H9 (cell line): ENCODE results near the gene RPE65. TPM values are rescaled to one million over a fixed set of nuclear protein-coding genes. Genes with fewer than 3 reads are reported as not detected.

Source experiments
- DNase-seq: peaks from one replicate; pipeline ENCODE4 v3.0.0-alpha.2; 2017
- H2AFZ ChIP-seq: one replicate; pipeline ENCODE4 v1.6.1; 2013; ENCODE audit warnings: mild to moderate bottlenecking, low read length, control low read depth, moderate library complexity
- H2AK5ac ChIP-seq: 2 replicates; pipeline ENCODE4 v1.6.1; 2013; ENCODE audit warnings: low read length, control low read depth, mixed read lengths; ENCODE audit not compliant: insufficient read length
- H2BK120ac ChIP-seq: one replicate; pipeline ENCODE4 v1.6.1; 2013; ENCODE audit warnings: low read depth, mild to moderate bottlenecking, low read length, control low read depth, inconsistent platforms; ENCODE audit not compliant: poor library complexity, severe bottlenecking
- H2BK12ac ChIP-seq: 2 replicates; pipeline ENCODE4 v1.6.1; 2013; ENCODE audit warnings: low read length, control low read depth, mixed read lengths, low read depth; ENCODE audit not compliant: insufficient read length
- H2BK15ac ChIP-seq: 2 replicates; pipeline ENCODE4 v1.6.1; 2013; ENCODE audit warnings: low read depth, low read length, control low read depth
- H2BK20ac ChIP-seq: one replicate; pipeline ENCODE4 v1.6.1; 2013; ENCODE audit warnings: low read depth, mild to moderate bottlenecking, low read length, control low read depth, inconsistent platforms; ENCODE audit not compliant: poor library complexity, severe bottlenecking
- H2BK5ac ChIP-seq: 2 replicates; pipeline ENCODE4 v1.6.1; 2013; ENCODE audit warnings: low read length, control low read depth, mixed read lengths; ENCODE audit not compliant: insufficient read length
- H3K14ac ChIP-seq: 2 replicates; pipeline ENCODE4 v1.6.1; 2013; ENCODE audit warnings: low read length, control low read depth; ENCODE audit not compliant: insufficient read depth
- H3K18ac ChIP-seq: 2 replicates; pipeline ENCODE4 v1.6.1; 2013; ENCODE audit warnings: low read depth, mild to moderate bottlenecking, mixed read lengths, low read length, control low read depth; ENCODE audit not compliant: insufficient read length
- H3K23ac ChIP-seq: 2 replicates; pipeline ENCODE4 v1.6.1; 2013; ENCODE audit warnings: low read length, control low read depth, mixed read lengths, low read depth; ENCODE audit not compliant: insufficient read length
- H3K23me2 ChIP-seq: 2 replicates; pipeline ENCODE4 v1.6.1; 2013; ENCODE audit warnings: low read depth, mild to moderate bottlenecking, mixed read lengths, low read length, control low read depth; ENCODE audit not compliant: insufficient read length, poor library complexity, severe bottlenecking
- H3K27ac ChIP-seq: 2 replicates; pipeline ENCODE4 v1.5.1; 2013; ENCODE audit warnings: low read length, control low read depth, mixed read lengths, low read depth; ENCODE audit not compliant: insufficient read length
- H3K27me3 ChIP-seq: 2 replicates; pipeline ENCODE4 v1.6.1; 2013; ENCODE audit warnings: low read length, control low read depth, inconsistent platforms; ENCODE audit not compliant: insufficient read depth
- H3K4ac ChIP-seq: 2 replicates; pipeline ENCODE4 v1.6.1; 2013; ENCODE audit warnings: low read depth, mild to moderate bottlenecking, control low read depth, inconsistent platforms, low read length, moderate library complexity
- H3K4me1 ChIP-seq: 2 replicates; pipeline ENCODE4 v1.6.1; 2013; ENCODE audit warnings: low read length, control low read depth, inconsistent platforms; ENCODE audit not compliant: insufficient read depth
- H3K4me2 ChIP-seq: 2 replicates; pipeline ENCODE4 v1.6.1; 2013; ENCODE audit warnings: low read length, control low read depth, mixed read lengths; ENCODE audit not compliant: insufficient read length, insufficient read depth
- H3K56ac ChIP-seq: 2 replicates; pipeline ENCODE4 v1.6.1; 2013; ENCODE audit warnings: low read depth, mild to moderate bottlenecking, mixed read lengths, low read length, control low read depth; ENCODE audit not compliant: insufficient read length
- H3K79me1 ChIP-seq: 2 replicates; pipeline ENCODE4 v1.6.1; 2013; ENCODE audit warnings: low read depth, mild to moderate bottlenecking, moderate library complexity, low read length, control low read depth, inconsistent platforms; ENCODE audit not compliant: insufficient read depth, poor library complexity, severe bottlenecking
- H3K79me2 ChIP-seq: 2 replicates; pipeline ENCODE4 v1.6.1; 2013; ENCODE audit warnings: low read length, control low read depth, inconsistent platforms; ENCODE audit not compliant: insufficient read depth
- H3K9ac ChIP-seq: 2 replicates; pipeline ENCODE4 v1.6.1; 2013; ENCODE audit warnings: low read length, control low read depth, mixed read lengths; ENCODE audit not compliant: insufficient read length; ENCODE audit errors: extremely low read depth
- H3K9me3 ChIP-seq: one replicate; pipeline ENCODE4 v1.6.1; 2013; ENCODE audit warnings: low read depth, low read length, inconsistent platforms; ENCODE audit not compliant: control insufficient read depth
- H3T11ph ChIP-seq: one replicate; pipeline ENCODE4 v1.6.1; 2013; ENCODE audit warnings: mild to moderate bottlenecking, low read length, control low read depth, inconsistent platforms
- H4K20me1 ChIP-seq: one replicate; pipeline ENCODE4 v1.6.1; 2013; ENCODE audit not compliant: control insufficient read depth, insufficient read length, insufficient read depth
- H4K5ac ChIP-seq: 2 replicates; pipeline ENCODE4 v1.6.1; 2013; ENCODE audit warnings: low read depth, mild to moderate bottlenecking, mixed read lengths, low read length, control low read depth; ENCODE audit not compliant: insufficient read length
- H4K8ac ChIP-seq: replicated peaks from 2 replicates; pipeline ENCODE4 v1.6.1; 2013; ENCODE audit warnings: low read length, control low read depth, mixed read lengths, low read depth; ENCODE audit not compliant: insufficient read length
- H4K91ac ChIP-seq: 2 replicates; pipeline ENCODE4 v1.6.1; 2013; ENCODE audit warnings: low read depth, mild to moderate bottlenecking, moderate library complexity, mixed read lengths, low read length, control low read depth; ENCODE audit not compliant: insufficient read length
- H3K27ac Mint-ChIP-seq, 3 experiments: 2 replicates in 2 of 3; 3 replicates in 1 of 3; pipeline ENCODE4 v1.8.0; 2020 to 2021; ENCODE audit warnings: mixed read lengths in 3 of 3, mild to moderate bottlenecking in 1 of 3, moderate library complexity in 1 of 3
- H3K27me3 Mint-ChIP-seq: 2 replicates; pipeline ENCODE4 v1.8.0; 2021; ENCODE audit warnings: low read depth, mild to moderate bottlenecking, moderate library complexity, mixed read lengths
- H3K36me3 Mint-ChIP-seq, 3 experiments: 2 replicates in 2 of 3; 3 replicates in 1 of 3; pipeline ENCODE4 v1.8.0; 2020 to 2021; ENCODE audit warnings: low read depth in 3 of 3, mixed read lengths in 3 of 3; ENCODE audit not compliant: insufficient read depth in 1 of 3
- H3K4me1 Mint-ChIP-seq, 2 experiments: 2 replicates each; pipeline ENCODE4 v1.8.0; 2020; ENCODE audit warnings: mixed read lengths in 2 of 2
- H3K4me3 Mint-ChIP-seq, 2 experiments: 2 replicates in 1 of 2; 3 replicates in 1 of 2; pipeline ENCODE4 v1.8.0; 2020 to 2021; ENCODE audit warnings: mild to moderate bottlenecking in 2 of 2, mixed read lengths in 2 of 2, moderate library complexity in 1 of 2
- H3K9me3 Mint-ChIP-seq, 2 experiments: 2 replicates in 1 of 2; 3 replicates in 1 of 2; pipeline ENCODE4 v1.8.0; 2020; ENCODE audit warnings: mild to moderate bottlenecking in 2 of 2, mixed read lengths in 2 of 2, moderate library complexity in 1 of 2
- CTCF ChIP-seq: fragments of 200-600 bp; sonication (generic); conservative IDR thresholded peaks from 3 replicates; pipeline ENCODE4 v1.8.0; 2021; ENCODE audit warnings: antibody characterized with exemption, mild to moderate bottlenecking
- WGBS: extraction: QIAGEN DNeasy Blood & Tissue Kit; methylation state at CpG from one replicate; pipeline ENCODE4 v1.1.7; 2013; ENCODE audit warnings: missing lambda C conversion rate, low lambda C conversion rate, mixed read lengths; ENCODE audit not compliant: insufficient read length; ENCODE audit errors: extremely low coverage; 5-methylcytosine and 5-hydroxymethylcytosine counted together
- total RNA-seq: library from RNA; stranded (reverse); gene quantifications from 2 replicates; pipeline ENCODE4 v1.2.1, GENCODE V29; 2021

The RPE65 gene
- total RNA-seq, 1 experiment from 2014 or later = not detected

- peak overlapping the region; percentile 41; the same call in 1 of the 2 replicates for H3K14ac ChIP-seq
- no peak overlapping the region for H3K18ac ChIP-seq
- TF ChIP-seq CTCF = no peak
- H3K4ac ChIP-seq = no peak overlapping the region
- H3K23ac ChIP-seq = no peak overlapping the region
- H3K27ac ChIP-seq = no peak overlapping the region
- no peak overlapping the region for H4K8ac ChIP-seq
- no peaks in the 10 kb centered on the region for H4K20me1 ChIP-seq
- H2BK5ac ChIP-seq = no peak overlapping the region
- H3K4me2 ChIP-seq = peak overlapping the region; percentile 78
- no peak overlapping the region for H4K5ac ChIP-seq
- peaks cover 25 to 29% of the 10 kb centered on the region in 2 experiments for H3K4me1 Mint-ChIP-seq
- peaks cover 7 to 10% of the 10 kb centered on the region in 2 experiments; a peak in 3 of 5 replicates for H3K9me3 Mint-ChIP-seq
- peak overlapping the region; percentile 42 for H2AFZ ChIP-seq
- peaks cover 6% of the 10 kb centered on the region for H3K23me2 ChIP-seq
- no peak overlapping the region for H2AK5ac ChIP-seq
- no peaks in the 10 kb centered on the region for H3K9me3 ChIP-seq
- peaks cover 2% of the 10 kb centered on the region for H3K27me3 Mint-ChIP-seq
- H3K56ac ChIP-seq = no peak overlapping the region
- WGBS = no CpG with 5 or more reads among the region's 3 CpGs
- H2BK120ac ChIP-seq = no peak overlapping the region
- no peaks in the 10 kb centered on the region for H3K4me1 ChIP-seq
- H3T11ph ChIP-seq = no peak overlapping the region
- H2BK12ac ChIP-seq = no peak overlapping the region
- H3K4me3 Mint-ChIP-seq = peak overlapping the region; percentile 91 to 98
- H3K79me1 ChIP-seq = peaks cover 2% of the 10 kb centered on the region
- H3K9ac ChIP-seq = peak overlapping the region; percentile 58
- H3K27me3 ChIP-seq = no peaks in the 10 kb centered on the region
- no peak for DNase-seq
- H4K91ac ChIP-seq = no peak overlapping the region
- H3K79me2 ChIP-seq = no peaks in the 10 kb centered on the region; the same call in 1 of the 2 replicates
- H3K36me3 Mint-ChIP-seq = peaks cover 11 to 25% (median 18%) of the 10 kb centered on the region in 3 experiments
- no peak overlapping the region for H2BK20ac ChIP-seq
- H2BK15ac ChIP-seq = no peak overlapping the region
- H3K27ac Mint-ChIP-seq = peak overlapping the region in 2 of 3 experiments; percentile 47 to 86; a peak in 3 of 7 replicates
Measured at GRCh38 chr1:68497358-68497698, 47.6 kb upstream of the RPE65 start.
